GDM1 (cell line): ENCODE measurements around the gene KCNE1.
"Not testable (repeated sequence)": the region's sequence is repeated elsewhere in the genome, so short reads cannot be mapped to it uniquely, and the experiment has no call there.

ENCODE experiments used
- DNase-seq: peaks from one replicate; lab custom pipeline; 2025; lab: John Stamatoyannopoulos, UW

Gene KCNE1

GRCh38 chr21:34511181-34511580 lies 829 bp downstream of the KCNE1 start:
- DNase-seq, result no peak

GRCh38 chr21:34510148-34511142 lies 1.6 kb downstream of the KCNE1 start:
- peak; percentile 69 for DNase-seq

GRCh38 chr21:34509151-34509550 lies 2.9 kb downstream of the KCNE1 start:
- DNase-seq, result no peak

DNA sequence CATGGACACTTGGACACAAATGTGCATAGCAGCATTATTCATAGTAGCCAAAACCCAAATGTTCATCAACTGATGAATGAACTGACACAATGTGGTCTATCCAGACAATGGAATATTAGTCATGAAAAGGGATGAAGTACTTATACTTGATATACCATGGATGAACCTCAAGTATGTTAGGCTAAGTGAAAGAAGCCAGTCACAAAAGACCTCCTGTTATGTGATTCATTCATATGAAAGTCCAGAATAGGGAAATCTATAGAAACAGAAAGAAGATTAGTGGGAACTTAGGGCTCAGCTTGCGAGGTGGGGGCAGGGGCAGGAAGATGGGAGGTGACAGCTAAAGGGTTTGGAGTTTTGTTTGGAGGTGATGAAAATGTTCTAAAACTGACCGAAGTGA lies 7.4 kb downstream of the KCNE1 start:
- DNase-seq, result no peak

- DNase-seq, result no peak
Measured at GRCh38 chr21:34502480-34503106, 9.4 kb downstream of the KCNE1 start.

DNA sequence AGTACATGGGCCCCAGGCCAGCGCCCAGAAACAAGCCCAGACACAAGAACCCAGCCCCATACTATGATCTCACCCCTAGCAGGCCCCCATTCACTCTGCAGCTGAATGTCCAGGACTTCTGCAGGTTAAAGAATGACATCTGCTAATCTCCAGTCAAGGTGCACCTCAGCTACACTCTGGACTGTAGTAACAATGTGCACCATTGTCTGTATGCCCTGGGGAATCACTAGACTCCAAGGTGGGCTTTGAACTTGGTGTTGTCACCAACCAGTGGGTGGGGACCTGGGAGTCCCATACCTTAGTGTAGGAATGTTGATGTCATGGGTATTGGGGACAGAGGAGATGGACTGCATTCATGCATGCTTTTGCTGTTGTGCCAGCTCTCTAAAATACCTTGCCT lies 10.3 kb downstream of the KCNE1 start:
- no peak for DNase-seq

- no peak for DNase-seq
Measured at GRCh38 chr21:34500191-34500590, 11.8 kb downstream of the KCNE1 start.

DNA sequence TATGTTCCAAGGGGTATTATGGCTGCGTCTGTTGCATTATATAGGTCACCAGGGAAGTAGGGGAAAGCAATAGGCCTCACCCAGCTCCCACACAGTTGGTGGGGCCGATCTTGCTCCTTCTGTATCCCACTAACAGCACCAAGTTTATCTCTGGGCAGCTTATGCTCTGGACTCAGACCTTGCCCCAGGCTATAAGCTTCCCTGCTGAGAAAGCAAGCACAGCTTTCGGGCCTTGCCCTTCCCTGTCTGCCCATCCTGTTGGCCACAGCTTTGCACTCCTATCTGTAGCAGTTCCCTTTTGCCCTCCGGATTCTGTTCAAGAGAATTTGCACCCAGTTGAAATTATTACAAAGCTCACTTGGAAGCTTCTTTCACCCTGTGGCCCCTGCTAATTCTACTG lies 12.9 kb downstream of the KCNE1 start:
- no peak for DNase-seq

- no peak for DNase-seq
Measured at GRCh38 chr21:34498623-34499022, 13.4 kb downstream of the KCNE1 start.

GRCh38 chr21:34483854-34484253 lies 28.2 kb downstream of the KCNE1 start:
- not testable (repeated sequence) for DNase-seq

DNA sequence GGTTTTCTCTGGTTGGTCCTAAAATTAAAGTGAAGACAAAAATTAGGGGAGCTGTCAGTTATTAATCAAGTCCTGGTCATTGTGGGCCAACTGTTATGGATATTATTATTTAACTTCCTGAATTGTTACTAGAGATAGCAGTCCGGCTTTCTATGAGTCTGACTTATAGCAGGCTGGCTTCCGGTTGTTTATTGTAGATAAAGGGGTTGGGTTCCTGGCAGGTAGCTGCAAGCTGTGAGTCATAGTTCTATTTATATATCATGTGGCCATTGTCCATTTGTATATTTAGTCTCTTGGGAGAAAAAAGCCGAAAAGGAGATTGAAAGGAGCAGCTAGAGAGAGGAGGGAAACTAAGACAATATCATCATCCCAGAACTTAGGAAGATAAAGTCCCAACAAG lies 28.6 kb downstream of the KCNE1 start:
- not testable (repeated sequence) for DNase-seq

- not testable (repeated sequence) for DNase-seq
Measured at GRCh38 chr21:34467333-34467732, 44.7 kb downstream of the KCNE1 start.

- DNase-seq, result not testable (repeated sequence)
Measured at GRCh38 chr21:34459426-34459825, 52.6 kb downstream of the KCNE1 start.

- DNase-seq, result not testable (repeated sequence)
Measured at GRCh38 chr21:34458266-34458665, 53.7 kb downstream of the KCNE1 start.

DNA sequence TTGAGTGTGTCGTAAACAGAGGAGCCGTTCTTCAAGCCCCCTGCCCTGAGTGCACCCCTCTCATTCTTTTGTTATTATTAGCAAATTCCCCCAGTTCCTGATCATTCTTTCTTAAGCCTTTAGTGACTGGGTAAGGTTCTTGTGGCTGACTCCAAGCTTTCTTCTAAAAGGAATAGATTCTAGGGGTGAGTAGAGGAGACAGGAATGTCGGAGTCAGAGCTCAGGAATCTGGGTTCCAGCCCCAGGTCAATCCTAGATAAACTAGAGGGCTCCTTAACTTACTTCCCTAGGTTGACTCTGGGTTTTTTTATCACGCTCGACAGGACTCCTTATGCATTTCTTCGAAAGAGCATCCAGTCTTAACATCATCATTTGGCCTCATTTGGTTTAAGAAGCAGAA lies 55.8 kb downstream of the KCNE1 start:
- not testable (repeated sequence) for DNase-seq

DNA sequence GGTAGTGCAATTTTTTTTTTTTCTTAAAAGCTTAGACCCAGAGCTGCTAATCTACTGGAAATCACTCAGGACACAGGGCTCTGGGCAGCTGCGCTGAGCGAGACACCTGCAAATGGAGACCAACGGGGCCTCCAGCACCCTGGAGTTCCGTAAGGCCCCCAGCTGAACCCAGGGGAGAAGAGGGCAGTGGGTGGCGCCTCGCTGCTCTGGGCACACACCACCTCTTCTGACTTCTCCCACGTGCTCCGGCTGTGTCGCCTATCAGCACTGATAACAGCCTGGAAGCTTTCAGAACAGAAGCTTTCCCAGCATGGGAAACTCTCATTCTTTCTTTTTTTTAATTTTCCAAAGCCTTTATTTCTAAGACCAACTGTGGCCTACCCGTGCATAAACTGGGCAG lies 56.4 kb downstream of the KCNE1 start:
- not testable (repeated sequence) for DNase-seq

GRCh38 chr21:34447018-34447417 lies 65.0 kb downstream of the KCNE1 start:
- DNase-seq, result not testable (repeated sequence)

DNA sequence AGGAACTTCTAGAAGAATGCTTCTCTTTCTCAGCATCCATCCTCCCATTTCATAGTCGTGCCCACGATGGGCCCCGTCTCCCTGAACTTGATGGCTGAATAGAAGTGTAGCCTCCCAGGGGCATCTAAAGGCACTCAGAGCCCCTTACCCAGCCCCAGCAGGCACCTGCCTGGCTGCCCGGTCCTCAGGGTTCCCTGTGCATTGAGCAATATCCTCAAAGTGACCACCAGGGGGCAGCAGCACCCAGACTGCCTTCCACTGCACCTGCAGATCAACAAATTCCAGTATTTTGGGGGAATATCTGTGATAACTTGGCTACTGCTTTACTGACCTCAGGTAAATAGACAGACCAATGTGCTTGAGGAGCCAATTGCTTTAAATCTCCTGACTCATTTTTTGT lies 68.5 kb downstream of the KCNE1 start:
- not testable (repeated sequence) for DNase-seq

DNA sequence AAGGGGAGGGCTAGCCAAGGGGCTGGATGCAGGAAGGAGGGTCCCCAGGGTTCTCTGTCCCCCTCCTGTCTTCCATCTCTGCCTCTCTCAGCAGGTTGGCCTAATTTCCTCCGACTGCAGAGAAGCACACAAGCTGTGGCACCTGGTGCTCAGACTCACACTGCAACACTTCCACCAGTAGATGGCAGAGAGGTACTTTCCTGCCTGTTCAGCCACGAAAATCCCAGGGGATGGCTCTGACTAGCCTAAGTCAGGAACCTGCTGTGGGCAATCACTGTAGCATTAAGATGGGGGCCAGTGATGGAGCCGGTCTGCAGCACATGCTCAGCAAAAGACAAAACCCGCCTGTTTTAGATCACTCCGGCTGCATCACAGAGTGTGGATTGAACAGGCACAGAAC lies 82.3 kb downstream of the KCNE1 start:
- not testable (repeated sequence) for DNase-seq

GRCh38 chr21:34428441-34428840 lies 83.6 kb downstream of the KCNE1 start:
- not testable (repeated sequence) for DNase-seq

- DNase-seq, result not testable (repeated sequence)
Measured at GRCh38 chr21:34427339-34427738, 84.7 kb downstream of the KCNE1 start.

DNA sequence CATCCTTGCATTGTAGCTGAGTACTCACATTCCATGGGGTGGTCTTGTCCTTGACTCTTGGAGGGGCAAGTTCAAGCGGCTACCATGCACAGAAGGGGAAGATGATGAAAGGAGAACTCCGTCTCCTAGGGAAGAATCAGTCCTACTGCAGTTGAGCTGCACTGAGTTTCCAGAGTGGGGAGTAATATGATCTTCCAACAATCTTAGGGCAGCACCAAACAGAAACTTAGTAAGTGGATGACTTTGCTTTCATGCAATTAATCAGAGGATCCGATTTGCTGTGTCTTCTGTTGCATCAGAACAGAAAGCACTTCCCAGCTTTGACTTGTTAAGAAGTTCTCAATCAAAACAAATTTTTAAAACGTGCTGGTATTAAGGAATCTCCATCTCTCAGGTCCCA lies 88.2 kb downstream of the KCNE1 start, which contains the start of gene SMIM34:
Gene SMIM34 (minus strand): TSS at position 147 of the 400 bp plus-strand sequence. CDS start 112 bp downstream, at position 35.
- not testable (repeated sequence) for DNase-seq
